ENCODE measurements around the gene GBGT1. TPM values are rescaled to one million over a fixed set of nuclear protein-coding genes. Genes with fewer than 3 reads are reported as not detected.

Gene GBGT1
- total RNA-seq, 1 donor from 2014 or later: 1.3 TPM

GRCh38 chr9:133142684-133143622 is 20.8 kb downstream of the GBGT1 start:
- Mint-ChIP-seq H3K4me3 (ENCODE audit: unreplicated experiment) (peak overlapping the region; percentile 41), H3K9me3 (ENCODE audit: unreplicated experiment) (peaks cover 21% of the 10 kb centered on the region), H3K4me1 (ENCODE audit: low read depth, unreplicated experiment) (peaks cover 21% of the 10 kb centered on the region), H3K27ac (ENCODE audit: unreplicated experiment) (peak overlapping the region; percentile 48), H3K36me3 (ENCODE audit: unreplicated experiment) (no peaks in the 10 kb centered on the region), H3K27me3 (ENCODE audit: unreplicated experiment) (peaks cover 14% of the 10 kb centered on the region)
- DNase-seq: peak; percentile 43
- TF ChIP-seq CTCF (IDR thresholded peaks at IDR 0.05; ENCODE audit: partially characterized antibody, unreplicated experiment): no peak

- peak; percentile 8 for DNase-seq
- TF ChIP-seq CTCF (IDR thresholded peaks at IDR 0.05; ENCODE audit: partially characterized antibody, unreplicated experiment): no peak
Observed at GRCh38 chr9:133141833-133142595, 21.7 kb downstream of the GBGT1 start.

GRCh38 chr9:133140606-133141005 is 23.1 kb downstream of the GBGT1 start:
- peaks cover 20% of the 10 kb centered on the region for H3K9me3 Mint-ChIP-seq (ENCODE audit: unreplicated experiment)
- H3K27ac Mint-ChIP-seq (ENCODE audit: unreplicated experiment): no peak overlapping the region
- TF ChIP-seq CTCF (IDR thresholded peaks at IDR 0.05; ENCODE audit: partially characterized antibody, unreplicated experiment): no peak
- DNase-seq: peak; percentile 9
- H3K36me3 Mint-ChIP-seq (ENCODE audit: unreplicated experiment): peaks cover 5% of the 10 kb centered on the region
- H3K4me1 Mint-ChIP-seq (ENCODE audit: low read depth, unreplicated experiment): peaks cover 17% of the 10 kb centered on the region
- no peak overlapping the region for H3K4me3 Mint-ChIP-seq (ENCODE audit: unreplicated experiment)
- peaks cover 10% of the 10 kb centered on the region for H3K27me3 Mint-ChIP-seq (ENCODE audit: unreplicated experiment)

More at GRCh38 chr9:133141833-133142595, 21.7 kb downstream of the GBGT1 start:
- Mint-ChIP-seq H3K4me3 (ENCODE audit: unreplicated experiment) (no peak overlapping the region), H3K27ac (ENCODE audit: unreplicated experiment) (no peak overlapping the region), H3K27me3 (ENCODE audit: unreplicated experiment) (peaks cover 14% of the 10 kb centered on the region), H3K9me3 (ENCODE audit: unreplicated experiment) (peaks cover 20% of the 10 kb centered on the region), H3K36me3 (ENCODE audit: unreplicated experiment) (no peaks in the 10 kb centered on the region), H3K4me1 (ENCODE audit: low read depth, unreplicated experiment) (peaks cover 22% of the 10 kb centered on the region)

- Mint-ChIP-seq H3K27me3 (ENCODE audit: unreplicated experiment) (peaks cover 7% of the 10 kb centered on the region), H3K27ac (ENCODE audit: unreplicated experiment) (no peak overlapping the region), H3K4me3 (ENCODE audit: unreplicated experiment) (no peak overlapping the region), H3K4me1 (ENCODE audit: low read depth, unreplicated experiment) (peaks cover 12% of the 10 kb centered on the region), H3K9me3 (ENCODE audit: unreplicated experiment) (peaks cover 16% of the 10 kb centered on the region), H3K36me3 (ENCODE audit: unreplicated experiment) (peaks cover 5% of the 10 kb centered on the region)
- no peak for DNase-seq
- no peak for TF ChIP-seq CTCF (IDR thresholded peaks at IDR 0.05; ENCODE audit: partially characterized antibody, unreplicated experiment)
Observed at GRCh38 chr9:133140174-133140505, 23.6 kb downstream of the GBGT1 start.

All from glutamatergic neuron (in vitro differentiated cells).